Stimulated activated CD8-positive, alpha-beta memory T cell treated with anti-CD3 and anti-CD28 coated beads, Interleukin-7, amount 100 ng/mL, for 1 hour (primary cell): Measurements from ENCODE around the gene CFAP46.
"Not testable (repeated sequence)": the region's sequence is repeated elsewhere in the genome, so short reads cannot be mapped to it uniquely, and the experiment has no call there.

ENCODE experiments used
- DNase-seq, 2 donors: peaks; one replicate each; pipeline ENCODE4 v3.0.0-alpha.2; 2020; ENCODE audit warnings: low read depth in 2 of 2

CFAP46 gene

GRCh38 chr10:132944510-132944909 lies 2.1 kb upstream of the CFAP46 start:
- DNase-seq: no peak

- DNase-seq: no peak
These were observed 1.5 kb upstream of the CFAP46 start for GRCh38 chr10:132943791-132944404.

GRCh38 chr10:132943058-132943790 lies 854 bp upstream of the CFAP46 start:
- no peak for DNase-seq

- no peak for DNase-seq
These were observed 724 bp downstream of the CFAP46 start for GRCh38 chr10:132941640-132942051.

GRCh38 chr10:132940791-132941465 lies 1.4 kb downstream of the CFAP46 start:
- DNase-seq: no peak

GRCh38 chr10:132939957-132940790 lies 2.2 kb downstream of the CFAP46 start:
- no peak for DNase-seq

GRCh38 chr10:132939378-132939955 lies 2.9 kb downstream of the CFAP46 start:
- no peak for DNase-seq

GRCh38 chr10:132938472-132939339 lies 3.7 kb downstream of the CFAP46 start:
- no peak for DNase-seq

GRCh38 chr10:132937861-132938260 lies 4.5 kb downstream of the CFAP46 start:
- no peak for DNase-seq

- no peak for DNase-seq
These were observed 7.4 kb downstream of the CFAP46 start for GRCh38 chr10:132934953-132935352.

GRCh38 chr10:132933308-132934042 lies 8.9 kb downstream of the CFAP46 start:
- no peak for DNase-seq

GRCh38 chr10:132932461-132933307 lies 9.7 kb downstream of the CFAP46 start:
- no peak for DNase-seq

- not testable (repeated sequence) for DNase-seq
These were observed 10.8 kb downstream of the CFAP46 start for GRCh38 chr10:132931258-132932250.

- DNase-seq: not testable (repeated sequence)
These were observed 11.7 kb downstream of the CFAP46 start for GRCh38 chr10:132930701-132931100.

- no peak for DNase-seq
These were observed 12.3 kb downstream of the CFAP46 start for GRCh38 chr10:132929953-132930548.

GRCh38 chr10:132929480-132929879 lies 12.9 kb downstream of the CFAP46 start:
- DNase-seq: no peak

GRCh38 chr10:132928261-132928660 lies 14.1 kb downstream of the CFAP46 start:
- DNase-seq: no peak
